ENCODE results near the gene VIPAS39. TPM values are rescaled to one million over a fixed set of nuclear protein-coding genes. Genes with fewer than 3 reads are reported as not detected.

Gene VIPAS39
- total RNA-seq (2021; fragmentation: NEBNext Ultra II Directional; extraction: Animal tissue kit (Norgen Biotek cat#: 25700)), result 10 to 100 TPM; 14.2 to 17.4 (median 15.3) TPM
- long read RNA-seq, transcript VIPAS39-211 (20 exons, 2,562 nt), result major isoform, 10 of 18 reads
- long read RNA-seq, partial matches to known transcripts, result 2 of 18 reads
- long read RNA-seq, other reads (novel, unspliced or antisense), result 5 of 18 reads

GRCh38 chr14:77457522-77458248 lies at the start of gene VIPAS39, which contains the start of gene AHSA1:
TSS of gene VIPAS39 (minus strand) at chr14:77457601. CDS start at chr14:77454102, 3,499 bp downstream.
TSS of gene AHSA1 (plus strand) at chr14:77458093. CDS start at chr14:77458190, 97 bp downstream.
- peaks cover 27% of the 10 kb centered on the region for H3K36me3 Mint-ChIP-seq (ENCODE audit: low read depth)
- no peaks in the 10 kb centered on the region for H3K9me3 Mint-ChIP-seq
- no peak for TF ChIP-seq CTCF (IDR thresholded peaks at IDR 0.05)
- H3K27me3 Mint-ChIP-seq (ENCODE audit: insufficient read depth), result peaks cover 2% of the 10 kb centered on the region
- H3K4me1 Mint-ChIP-seq (ENCODE audit: low read depth), result peaks cover 35% of the 10 kb centered on the region
- peak within 1 kb of the TSS; percentile 98 for H3K4me3 Mint-ChIP-seq
- peak; percentile 99 for DNase-seq
- H3K27ac Mint-ChIP-seq, result peak within 1 kb of the TSS; percentile 98

- peaks cover 17% of the 10 kb centered on the region for H3K4me1 Mint-ChIP-seq (ENCODE audit: low read depth)
- DNase-seq, result no peak
- peaks cover 6% of the 10 kb centered on the region for H3K27me3 Mint-ChIP-seq (ENCODE audit: insufficient read depth)
- H3K4me3 Mint-ChIP-seq, result no peak overlapping the region
- peaks cover 40% of the 10 kb centered on the region for H3K36me3 Mint-ChIP-seq (ENCODE audit: low read depth)
- TF ChIP-seq CTCF (IDR thresholded peaks at IDR 0.05), result no peak
- H3K9me3 Mint-ChIP-seq, result peaks cover 3% of the 10 kb centered on the region; the same call in 1 of the 2 replicates
- no peak overlapping the region for H3K27ac Mint-ChIP-seq
These were observed 47.6 kb upstream of the VIPAS39 start for GRCh38 chr14:77505031-77505430.

- no peak for TF ChIP-seq CTCF (IDR thresholded peaks at IDR 0.05)
- DNase-seq, result no peak
- Mint-ChIP-seq H3K27me3 (ENCODE audit: insufficient read depth) (peaks cover 14% of the 10 kb centered on the region), H3K9me3 (peaks cover 3% of the 10 kb centered on the region; the same call in 1 of the 2 replicates), H3K4me3 (no peak overlapping the region), H3K27ac (no peak overlapping the region), H3K36me3 (ENCODE audit: low read depth) (peaks cover 37% of the 10 kb centered on the region), H3K4me1 (ENCODE audit: low read depth) (peaks cover 3% of the 10 kb centered on the region)
These were observed 45.7 kb upstream of the VIPAS39 start for GRCh38 chr14:77503138-77503537.

- Mint-ChIP-seq H3K27ac (no peak overlapping the region), H3K4me3 (no peak overlapping the region), H3K27me3 (ENCODE audit: insufficient read depth) (peaks cover 20% of the 10 kb centered on the region), H3K4me1 (ENCODE audit: low read depth) (no peaks in the 10 kb centered on the region), H3K9me3 (peaks cover 3% of the 10 kb centered on the region; the same call in 1 of the 2 replicates), H3K36me3 (ENCODE audit: low read depth) (peaks cover 28% of the 10 kb centered on the region)
- no peak for DNase-seq
- TF ChIP-seq CTCF (IDR thresholded peaks at IDR 0.05), result no peak
These were observed 44.8 kb upstream of the VIPAS39 start for GRCh38 chr14:77502109-77502782.

- DNase-seq, result no peak
- H3K4me1 Mint-ChIP-seq (ENCODE audit: low read depth), result no peaks in the 10 kb centered on the region
- no peak for TF ChIP-seq CTCF (IDR thresholded peaks at IDR 0.05)
These were observed 41.7 kb upstream of the VIPAS39 start for GRCh38 chr14:77498984-77499527.

More at GRCh38 chr14:77498984-77499527, 41.7 kb upstream of the VIPAS39 start:
- H3K27ac Mint-ChIP-seq, result no peak overlapping the region
- peak overlapping the region; percentile 20; the same call in 1 of the 2 replicates for H3K4me3 Mint-ChIP-seq
- H3K27me3 Mint-ChIP-seq (ENCODE audit: insufficient read depth), result peaks cover 20% of the 10 kb centered on the region
- H3K36me3 Mint-ChIP-seq (ENCODE audit: low read depth), result peaks cover 7% of the 10 kb centered on the region
- peaks cover 3% of the 10 kb centered on the region; the same call in 1 of the 2 replicates for H3K9me3 Mint-ChIP-seq
